GM21619 (cell line): ENCODE measurements around the gene ZBTB21.

Experiments used
- ATAC-seq: cut with Tn5 transposase; IDR thresholded peaks from one replicate; pipeline ENCODE4 v1.9.1; 2021; ENCODE audit not compliant: unreplicated experiment

Gene ZBTB21

GRCh38 chr21:42021371-42022090 lies 11.4 kb upstream of the ZBTB21 start:
- no peak for ATAC-seq

GRCh38 chr21:42019706-42020105 lies 9.5 kb upstream of the ZBTB21 start:
- no peak for ATAC-seq

- no peak for ATAC-seq
Observed at GRCh38 chr21:42019101-42019605, 9.0 kb upstream of the ZBTB21 start.

GRCh38 chr21:42017022-42017421 lies 6.9 kb upstream of the ZBTB21 start:
- no peak for ATAC-seq

- no peak for ATAC-seq
Observed at GRCh38 chr21:42016364-42016985, 6.3 kb upstream of the ZBTB21 start.

GRCh38 chr21:42013931-42014330 lies 3.8 kb upstream of the ZBTB21 start:
- ATAC-seq = no peak

- no peak for ATAC-seq
Observed at GRCh38 chr21:42013376-42013775, 3.2 kb upstream of the ZBTB21 start.

- no peak for ATAC-seq
Observed at GRCh38 chr21:42012763-42013329, 2.7 kb upstream of the ZBTB21 start.

- no peak for ATAC-seq
Observed at GRCh38 chr21:42012344-42012743, 2.2 kb upstream of the ZBTB21 start.

- peak; percentile 24 for ATAC-seq
Observed at GRCh38 chr21:42010507-42011495, 641 bp upstream of the ZBTB21 start.

- peak; percentile 18 for ATAC-seq
Observed at GRCh38 chr21:42009018-42009830, 936 bp downstream of the ZBTB21 start.

GRCh38 chr21:42007356-42007940 lies 2.7 kb downstream of the ZBTB21 start:
- no peak for ATAC-seq

- ATAC-seq = no peak
Observed at GRCh38 chr21:42006765-42007164, 3.4 kb downstream of the ZBTB21 start.

- ATAC-seq = no peak
Observed at GRCh38 chr21:42004406-42005199, 5.6 kb downstream of the ZBTB21 start.

GRCh38 chr21:42003051-42003461 lies 7.1 kb downstream of the ZBTB21 start:
- ATAC-seq = no peak

- peak; percentile 77 for ATAC-seq
Observed at GRCh38 chr21:42002421-42002958, 7.7 kb downstream of the ZBTB21 start.

GRCh38 chr21:42001781-42002180 lies 8.4 kb downstream of the ZBTB21 start:
- no peak for ATAC-seq

GRCh38 chr21:42000908-42001307 lies 9.3 kb downstream of the ZBTB21 start:
- no peak for ATAC-seq

- no peak for ATAC-seq
Observed at GRCh38 chr21:41997657-41998056, 12.5 kb downstream of the ZBTB21 start.
